HS-5 (cell line): Measurements from ENCODE around the gene TBC1D2B.

Experiments
- DNase-seq: peaks from one replicate; pipeline ENCODE4 v3.0.0-alpha.2; 2012; ENCODE audit warnings: low read depth

Gene TBC1D2B

DNA sequence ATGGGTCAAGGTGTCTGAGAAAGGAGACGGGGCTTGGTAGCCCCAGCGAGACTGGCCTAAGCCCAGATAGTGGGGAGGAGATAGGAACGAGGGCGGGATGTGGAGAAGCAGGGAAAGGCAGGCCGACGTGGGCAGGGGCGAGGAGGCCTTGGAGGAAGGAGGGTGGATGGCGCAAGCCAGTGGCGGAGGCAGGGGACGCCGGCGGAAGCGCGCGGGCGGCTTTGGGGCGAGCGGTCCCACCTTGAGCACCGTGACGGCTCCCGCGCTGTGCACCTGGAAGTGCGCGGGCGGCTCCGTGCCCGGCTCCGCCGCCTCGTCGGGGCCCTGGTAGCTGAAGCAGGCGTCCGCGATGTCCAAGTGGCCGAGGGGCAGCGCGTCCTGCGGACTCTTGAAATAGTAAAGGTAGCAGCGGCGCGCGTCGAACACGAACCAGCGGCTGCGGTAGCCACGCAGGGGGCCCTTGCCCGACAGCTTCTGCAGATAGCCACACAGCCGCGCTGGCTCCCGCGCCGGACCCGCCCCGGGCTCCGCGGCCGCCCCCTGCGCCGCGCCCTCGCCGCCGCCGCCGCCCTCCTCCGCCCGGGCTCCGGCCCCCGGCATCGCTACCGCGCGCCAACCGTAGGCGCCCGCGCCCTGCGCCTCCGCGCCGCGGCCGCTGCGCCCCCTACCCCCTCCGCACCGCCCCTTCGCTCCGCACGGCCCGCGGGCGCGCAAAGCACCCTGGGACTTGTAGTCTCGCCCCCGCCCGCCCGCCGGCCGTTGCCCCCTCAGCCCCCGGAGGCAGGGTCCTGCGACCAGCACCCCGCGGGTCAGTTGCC, at the start of gene TBC1D2B:
TSS of gene TBC1D2B (minus strand) at position 659 of the 818 bp plus-strand sequence. CDS start at position 600, 59 bp downstream.
- no peak for DNase-seq

DNA sequence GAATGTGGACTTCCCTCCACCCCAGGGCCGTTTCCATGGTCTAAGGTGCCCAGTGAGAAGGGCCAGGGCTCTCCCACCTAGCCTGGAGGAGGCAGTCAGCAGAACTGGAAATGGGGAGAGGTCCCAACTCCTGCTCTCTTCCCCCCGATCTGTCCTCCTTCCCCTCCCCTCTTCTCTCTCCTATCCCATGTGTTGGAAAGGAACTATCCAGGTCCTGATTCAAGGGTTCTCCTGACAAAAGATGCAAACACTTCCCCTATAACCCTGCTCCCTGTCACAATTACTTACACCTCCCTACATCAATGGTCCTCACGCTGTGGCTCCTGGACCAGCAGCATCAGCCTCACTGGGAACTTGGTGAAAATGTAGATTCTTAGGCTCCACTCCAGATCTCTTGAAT, 47.8 kb upstream of the TBC1D2B start:
- no peak for DNase-seq

GRCh38 chr15:78120523-78120922, 43.0 kb upstream of the TBC1D2B start:
- DNase-seq = no peak

GRCh38 chr15:78112551-78112950, 35.0 kb upstream of the TBC1D2B start:
- DNase-seq = no peak

- DNase-seq = no peak
Observed at GRCh38 chr15:78111788-78112187, 34.3 kb upstream of the TBC1D2B start.

- DNase-seq = no peak
Observed at GRCh38 chr15:78110916-78111475, 33.5 kb upstream of the TBC1D2B start.

GRCh38 chr15:78110096-78110495, 32.6 kb upstream of the TBC1D2B start:
- DNase-seq = no peak

- DNase-seq = no peak
Observed at GRCh38 chr15:78109156-78109555, 31.6 kb upstream of the TBC1D2B start.

GRCh38 chr15:78108300-78109084, 31.0 kb upstream of the TBC1D2B start:
- DNase-seq = peak; percentile 52

DNA sequence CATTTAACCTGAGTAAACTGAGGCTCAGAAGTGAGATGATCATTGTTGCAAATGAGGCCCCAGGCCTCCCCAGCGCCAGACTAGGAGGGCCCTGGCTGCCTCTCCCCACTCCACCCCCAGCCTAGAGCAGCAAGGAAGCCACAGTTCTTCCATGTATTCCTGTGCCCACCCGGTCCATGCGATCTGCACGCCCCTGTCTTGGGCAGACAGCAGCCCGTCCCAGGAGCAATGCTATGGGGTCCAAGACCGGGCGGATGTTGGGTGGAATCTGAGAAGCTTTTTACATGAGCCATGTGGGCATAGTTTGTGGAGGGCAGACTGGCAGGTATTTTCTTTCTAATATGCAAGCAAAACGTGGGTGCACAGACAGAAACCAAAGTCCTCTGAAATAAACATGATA, 30.0 kb upstream of the TBC1D2B start:
- DNase-seq = no peak

GRCh38 chr15:78105476-78106241, 28.1 kb upstream of the TBC1D2B start:
- no peak for DNase-seq

- DNase-seq = no peak
Observed at GRCh38 chr15:78104566-78105475, 27.3 kb upstream of the TBC1D2B start.

GRCh38 chr15:78104119-78104479, 26.6 kb upstream of the TBC1D2B start:
- no peak for DNase-seq

GRCh38 chr15:78103406-78104118, 26.1 kb upstream of the TBC1D2B start:
- DNase-seq = no peak

GRCh38 chr15:78102741-78103140, 25.2 kb upstream of the TBC1D2B start:
- no peak for DNase-seq

GRCh38 chr15:78102211-78102610, 24.7 kb upstream of the TBC1D2B start:
- DNase-seq = no peak

GRCh38 chr15:78101423-78102105, 24.1 kb upstream of the TBC1D2B start:
- no peak for DNase-seq

DNA sequence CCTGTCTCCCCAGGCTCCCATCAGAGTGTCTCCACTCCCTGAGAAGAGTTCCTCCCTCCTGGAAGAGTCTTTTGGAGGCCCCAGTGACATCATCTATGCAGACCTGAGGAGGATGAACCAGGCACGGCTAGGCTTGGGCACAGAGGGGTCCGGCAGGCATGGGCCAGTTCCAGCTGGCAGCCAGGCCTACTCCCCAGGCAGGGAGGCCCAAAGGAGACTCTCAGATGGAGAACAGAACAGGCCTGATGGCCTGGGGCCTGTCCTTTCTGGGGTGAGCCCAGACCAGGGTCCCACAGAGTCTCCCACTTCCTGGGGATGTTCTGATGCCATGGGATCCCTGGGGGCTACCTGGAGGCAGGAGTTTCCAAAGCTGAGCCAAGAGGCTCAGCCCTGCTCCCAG, 23.4 kb upstream of the TBC1D2B start:
- DNase-seq = no peak

DNA sequence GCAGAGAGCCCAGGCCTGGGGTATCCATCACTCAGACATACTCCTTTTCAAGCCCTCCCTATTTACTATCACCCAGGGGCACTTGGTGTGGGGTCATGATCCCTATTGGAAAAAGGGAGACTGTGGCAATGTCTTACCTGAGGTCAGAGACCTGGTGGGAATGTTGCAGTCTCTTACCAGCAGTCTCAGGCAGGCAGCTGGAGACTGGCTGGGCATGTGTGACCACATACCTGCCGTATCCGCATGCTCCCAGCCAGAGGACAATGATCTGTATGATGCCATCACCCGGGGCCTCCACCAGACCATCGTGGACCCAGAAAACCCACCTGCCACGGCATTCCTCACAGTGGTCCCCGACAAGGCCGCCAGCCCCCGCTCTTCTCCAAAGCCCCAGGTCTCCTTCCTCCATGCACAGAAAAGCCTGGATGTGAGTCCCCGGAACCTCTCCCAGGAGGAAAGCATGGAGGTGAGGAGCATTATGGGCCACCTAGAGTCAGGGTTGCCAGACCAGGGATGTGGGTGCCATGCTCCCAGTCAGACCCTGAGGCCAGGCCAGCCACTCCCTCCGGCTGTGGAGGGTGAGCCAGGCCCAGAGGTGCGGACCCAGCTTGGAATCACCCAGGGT, 20.7 kb upstream of the TBC1D2B start:
- DNase-seq = no peak
